H1 (cell line): ENCODE data around the gene AGAP3. TPM values are rescaled to one million over a fixed set of nuclear protein-coding genes. Genes with fewer than 3 reads are reported as not detected.

Experiments used
- EP300 ChIP-seq, 2 experiments: IDR thresholded peaks; 1 replicate in 1 of 2; 2 replicates in 1 of 2; pipeline ENCODE4 v1.6.1; 2011 to 2012; ENCODE audit warnings: low read depth in 2 of 2, low read length in 2 of 2, mild to moderate bottlenecking in 2 of 2, borderline replicate concordance in 1 of 2, inconsistent platforms in 1 of 2, moderate library complexity in 1 of 2
- RFX5 ChIP-seq: IDR thresholded peaks from 2 replicates; pipeline ENCODE4 v1.6.1; 2011; ENCODE audit warnings: low read depth, low read length, improper control_type of control experiment, borderline replicate concordance
- TAF1 ChIP-seq: IDR thresholded peaks from 2 replicates; pipeline ENCODE4 v1.6.1; 2011; ENCODE audit warnings: mild to moderate bottlenecking, low read depth, low read length
- YY1 ChIP-seq: IDR thresholded peaks from 2 replicates; pipeline ENCODE4 v1.6.1; 2011; ENCODE audit warnings: low read depth, mild to moderate bottlenecking, low read length
- polyA plus RNA-seq, 7 experiments: library from polyadenylated mRNA; depleted of rRNA in 3 of 7; stranded (reverse) in 5 of 7; unstranded in 2 of 7; fragments of >200 nt in 5 of 7; fragments of 200-250 nt in 2 of 7; gene quantifications; 1 replicate in 5 of 7; 2 replicates in 1 of 7; 4 replicates in 1 of 7; pipeline versions ENCODE4 v1.2.1 to v1.2.3, GENCODE V29; 2011 to 2013; ENCODE audit warnings: missing spikeins in 2 of 7, mixed read lengths in 2 of 7
- total RNA-seq: library from RNA; stranded (reverse); fragmentation: NEBNext Ultra II Directional; extraction: Animal tissue kit (Norgen Biotek cat#: 25700); gene quantifications from 2 replicates; pipeline ENCODE4 v1.2.1, GENCODE V29; 2021

AGAP3 gene
- total and polyA plus RNA-seq, 2 of the 8 experiments (the other 6 are each of a cell fraction or from before 2014, with no cell fraction given) = 66.4 to 120 TPM

DNA sequence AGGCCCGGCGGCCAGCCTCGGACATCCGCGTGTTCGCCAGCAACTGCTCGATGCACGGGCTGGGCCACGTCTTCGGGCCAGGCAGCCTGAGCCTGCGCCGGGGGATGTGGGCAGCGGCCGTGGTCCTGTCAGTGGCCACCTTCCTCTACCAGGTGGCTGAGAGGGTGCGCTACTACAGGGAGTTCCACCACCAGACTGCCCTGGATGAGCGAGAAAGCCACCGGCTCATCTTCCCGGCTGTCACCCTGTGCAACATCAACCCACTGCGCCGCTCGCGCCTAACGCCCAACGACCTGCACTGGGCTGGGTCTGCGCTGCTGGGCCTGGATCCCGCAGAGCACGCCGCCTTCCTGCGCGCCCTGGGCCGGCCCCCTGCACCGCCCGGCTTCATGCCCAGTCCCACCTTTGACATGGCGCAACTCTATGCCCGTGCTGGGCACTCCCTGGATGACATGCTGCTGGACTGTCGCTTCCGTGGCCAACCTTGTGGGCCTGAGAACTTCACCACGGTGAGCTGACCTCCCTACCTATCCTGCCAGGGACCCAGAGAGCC is 37.3 kb upstream of the AGAP3 start (continued):
- TF ChIP-seq TAF1 (no peak), EP300 (IDR thresholded peaks at IDR 0.05; ENCODE audit: borderline replicate concordance in 1 of 2, low read depth in 2 of 2, low read length in 2 of 2) (no peak), RFX5 (no peak), YY1 (no peak)
- TF ChIP-seq, all 59 proteins: peak for 0
